Spleen (tissue), 7 donors: ENCODE data around the gene CHMP3.

Experiments used
- CTCF ChIP-seq, 11 experiments: fragments of 200-600 bp in 7 of 11; fragments of 450-650 bp in 4 of 11; sonication (generic) in 4 of 11; IDR thresholded peaks in 8 of 11; conservative IDR thresholded peaks in 3 of 11; 1 replicate in 7 of 11; 2 replicates in 4 of 11; pipeline versions ENCODE4 v1.4.0 to v1.8.0; 2016 to 2021; ENCODE audit warnings: antibody characterized with exemption in 11 of 11, inconsistent platforms in 4 of 11, mild to moderate bottlenecking in 1 of 11
- POLR2A ChIP-seq, 3 donors: fragments of 450-650 bp; IDR thresholded peaks; one replicate each; pipeline ENCODE4 v1.5.1; 2017; ENCODE audit warnings: antibody characterized with exemption in 3 of 3, mild to moderate bottlenecking in 1 of 3
- POLR2AphosphoS5 ChIP-seq, 3 donors: sonication (generic); formaldehyde crosslinking; IDR thresholded peaks; one replicate each; pipeline ENCODE4 v1.5.1; 2017; ENCODE audit warnings: antibody characterized with exemption in 3 of 3
- donor health status: DM: no; HTN: no; CAD: no; lungs with moderate emphysema.
- donor health status: DM: no; HTN: no; CAD: no.
- donor health status: DM: no; HTN: no; CAD: no.

GRCh38 chr2:86519349-86519748 lies 43.9 kb downstream of the CHMP3 start:
- no peak for TF ChIP-seq POLR2AphosphoS5 (IDR thresholded peaks at IDR 0.05)
- TF ChIP-seq CTCF (IDR thresholded peaks at IDR 0.05 in 8 of 11, conservative IDR thresholded peaks at IDR 0.05 in 3 of 11): no peak
- no peak for TF ChIP-seq POLR2A (IDR thresholded peaks at IDR 0.05)
